ENCODE measurements around the gene SLC35B4. TPM values are rescaled to one million over a fixed set of nuclear protein-coding genes. Genes with fewer than 3 reads are reported as not detected.

Gene SLC35B4
- total RNA-seq, 1 donor from 2014 or later = 22.8 TPM

- Mint-ChIP-seq H3K4me3 (ENCODE audit: low read depth) (no peak overlapping the region), H3K4me1 (ENCODE audit: low read depth) (peaks cover 3% of the 10 kb centered on the region)
- DNase-seq (ENCODE audit: low spot score) = no peak
Observed at GRCh38 chr7:134351424-134351823, 34.7 kb upstream of the SLC35B4 start.

GRCh38 chr7:134350709-134351108 is 34.0 kb upstream of the SLC35B4 start:
- Mint-ChIP-seq H3K27me3 (ENCODE audit: low read depth) (peaks cover 1% of the 10 kb centered on the region), H3K4me1 (ENCODE audit: low read depth) (peaks cover 3% of the 10 kb centered on the region), H3K9me3 (no peaks in the 10 kb centered on the region), H3K4me3 (ENCODE audit: low read depth) (no peak overlapping the region), H3K36me3 (ENCODE audit: low read depth) (no peaks in the 10 kb centered on the region), H3K27ac (no peak overlapping the region)
- intact Hi-C loops (cut with micrococcal nuclease) = no loop called here
- no peak for DNase-seq (ENCODE audit: low spot score)

More at GRCh38 chr7:134351424-134351823, 34.7 kb upstream of the SLC35B4 start:
- Mint-ChIP-seq H3K27me3 (ENCODE audit: low read depth) (peaks cover 1% of the 10 kb centered on the region), H3K9me3 (no peaks in the 10 kb centered on the region), H3K27ac (no peak overlapping the region), H3K36me3 (ENCODE audit: low read depth) (no peaks in the 10 kb centered on the region)
- intact Hi-C loops (cut with micrococcal nuclease) = no loop called here

GRCh38 chr7:134347567-134347966 is 30.8 kb upstream of the SLC35B4 start:
- H3K9me3 Mint-ChIP-seq = no peaks in the 10 kb centered on the region
- peaks cover 9% of the 10 kb centered on the region for H3K27me3 Mint-ChIP-seq (ENCODE audit: low read depth)
- no peak overlapping the region for H3K4me3 Mint-ChIP-seq (ENCODE audit: low read depth)
- no peak for DNase-seq (ENCODE audit: low spot score)
- no peaks in the 10 kb centered on the region for H3K36me3 Mint-ChIP-seq (ENCODE audit: low read depth)
- H3K4me1 Mint-ChIP-seq (ENCODE audit: low read depth) = peaks cover 1% of the 10 kb centered on the region
- intact Hi-C loops (cut with micrococcal nuclease) = no loop called here
- H3K27ac Mint-ChIP-seq = no peak overlapping the region

DNA sequence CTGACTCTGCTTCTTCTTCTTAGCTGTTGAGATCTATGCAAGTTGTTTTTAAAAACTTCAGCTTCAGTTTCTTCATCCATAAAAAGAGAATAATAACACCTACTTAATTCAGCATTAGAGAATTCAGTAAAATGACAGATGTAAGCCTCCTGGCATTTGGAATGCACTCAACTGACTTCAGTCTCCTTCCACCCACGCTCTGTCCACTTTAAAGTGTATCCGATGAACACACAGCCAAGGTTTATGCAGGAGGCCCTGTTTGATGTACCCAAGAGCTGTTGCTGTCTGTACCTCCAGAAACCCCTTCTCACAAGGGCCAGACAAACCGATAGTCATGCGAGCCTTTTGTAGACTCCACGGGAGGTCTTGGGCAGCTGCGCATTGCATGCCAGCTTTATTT is 27.1 kb upstream of the SLC35B4 start:
- no peak for DNase-seq (ENCODE audit: low spot score)
- intact Hi-C loops (cut with micrococcal nuclease) = no loop called here
- H3K27me3 Mint-ChIP-seq (ENCODE audit: low read depth) = peaks cover 13% of the 10 kb centered on the region
- H3K4me1 Mint-ChIP-seq (ENCODE audit: low read depth) = no peaks in the 10 kb centered on the region
- H3K4me3 Mint-ChIP-seq (ENCODE audit: low read depth) = no peak overlapping the region
- no peak overlapping the region for H3K27ac Mint-ChIP-seq
- no peaks in the 10 kb centered on the region for H3K9me3 Mint-ChIP-seq
- H3K36me3 Mint-ChIP-seq (ENCODE audit: low read depth) = no peaks in the 10 kb centered on the region

DNA sequence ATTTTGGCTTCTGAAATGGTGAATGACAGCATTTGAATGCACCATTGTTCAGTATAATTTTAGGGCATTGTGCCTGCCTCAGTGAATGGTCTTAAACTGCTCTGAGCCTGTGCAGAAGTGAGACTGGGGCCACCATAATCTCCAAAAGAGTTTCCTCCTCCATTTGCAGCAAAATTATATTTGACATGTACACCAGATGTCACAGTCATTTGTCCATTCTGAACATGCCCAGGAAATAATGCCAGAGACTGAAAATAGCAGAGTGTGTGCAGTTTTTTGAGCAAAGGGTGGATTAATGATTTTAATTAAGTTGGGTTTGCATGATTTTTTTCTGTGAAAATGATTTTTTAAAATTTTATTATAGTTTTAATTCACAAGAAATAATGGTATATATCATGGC is 26.4 kb upstream of the SLC35B4 start:
- DNase-seq (ENCODE audit: low spot score) = no peak
- intact Hi-C loops (cut with micrococcal nuclease) = no loop called here
- H3K4me1 Mint-ChIP-seq (ENCODE audit: low read depth) = no peaks in the 10 kb centered on the region
- no peaks in the 10 kb centered on the region for H3K36me3 Mint-ChIP-seq (ENCODE audit: low read depth)
- H3K27me3 Mint-ChIP-seq (ENCODE audit: low read depth) = peaks cover 13% of the 10 kb centered on the region
- no peaks in the 10 kb centered on the region for H3K9me3 Mint-ChIP-seq
- H3K4me3 Mint-ChIP-seq (ENCODE audit: low read depth) = no peak overlapping the region
- no peak overlapping the region for H3K27ac Mint-ChIP-seq

DNA sequence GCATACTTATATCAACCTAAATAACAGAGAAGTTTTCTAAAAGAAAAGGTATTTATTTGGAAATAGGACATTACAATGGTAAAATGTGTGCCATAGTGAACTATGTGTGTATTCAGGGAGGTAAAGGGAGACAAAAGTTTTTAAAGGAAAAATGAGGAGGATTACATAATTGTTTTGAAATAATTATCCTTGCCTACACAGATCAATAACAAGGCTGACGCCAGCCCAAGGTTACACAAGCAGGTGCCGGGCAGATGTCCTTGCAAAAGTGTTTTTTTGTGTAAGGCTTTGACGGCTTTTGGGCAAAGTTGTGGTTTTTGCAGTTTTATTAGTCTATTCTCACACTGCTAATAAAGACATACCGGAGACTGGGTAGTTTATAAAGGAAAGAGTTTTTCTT is 22.7 kb upstream of the SLC35B4 start:
- Mint-ChIP-seq H3K9me3 (no peaks in the 10 kb centered on the region), H3K4me1 (ENCODE audit: low read depth) (no peaks in the 10 kb centered on the region), H3K36me3 (ENCODE audit: low read depth) (no peaks in the 10 kb centered on the region), H3K27me3 (ENCODE audit: low read depth) (peaks cover 7% of the 10 kb centered on the region), H3K27ac (no peak overlapping the region), H3K4me3 (ENCODE audit: low read depth) (no peak overlapping the region)
- intact Hi-C loops (cut with micrococcal nuclease) = no loop called here
- no peak for DNase-seq (ENCODE audit: low spot score)

DNA sequence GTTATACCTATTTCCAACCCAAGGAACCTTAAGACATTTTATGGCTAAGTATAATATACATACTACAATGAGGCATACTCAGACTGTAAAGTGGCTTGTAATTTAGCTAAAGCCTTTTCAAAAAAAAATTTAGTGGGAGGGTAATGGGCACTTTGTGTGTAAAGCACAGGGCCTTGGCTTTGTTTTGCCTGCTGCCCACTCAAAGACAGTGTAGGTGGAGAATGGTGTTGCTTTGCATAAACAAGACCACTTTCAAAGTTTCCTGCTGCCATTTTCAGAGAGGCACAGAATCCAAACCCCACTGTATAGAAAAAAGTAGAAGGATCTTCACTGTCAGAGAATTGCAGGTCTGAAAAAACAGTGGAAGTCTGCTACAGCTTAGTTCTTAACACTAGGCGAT is 21.2 kb upstream of the SLC35B4 start:
- Mint-ChIP-seq H3K4me1 (ENCODE audit: low read depth) (no peaks in the 10 kb centered on the region), H3K27me3 (ENCODE audit: low read depth) (peaks cover 7% of the 10 kb centered on the region), H3K4me3 (ENCODE audit: low read depth) (no peak overlapping the region), H3K36me3 (ENCODE audit: low read depth) (no peaks in the 10 kb centered on the region), H3K27ac (no peak overlapping the region), H3K9me3 (no peaks in the 10 kb centered on the region)
- intact Hi-C loops (cut with micrococcal nuclease) = no loop called here
- DNase-seq (ENCODE audit: low spot score) = no peak

DNA sequence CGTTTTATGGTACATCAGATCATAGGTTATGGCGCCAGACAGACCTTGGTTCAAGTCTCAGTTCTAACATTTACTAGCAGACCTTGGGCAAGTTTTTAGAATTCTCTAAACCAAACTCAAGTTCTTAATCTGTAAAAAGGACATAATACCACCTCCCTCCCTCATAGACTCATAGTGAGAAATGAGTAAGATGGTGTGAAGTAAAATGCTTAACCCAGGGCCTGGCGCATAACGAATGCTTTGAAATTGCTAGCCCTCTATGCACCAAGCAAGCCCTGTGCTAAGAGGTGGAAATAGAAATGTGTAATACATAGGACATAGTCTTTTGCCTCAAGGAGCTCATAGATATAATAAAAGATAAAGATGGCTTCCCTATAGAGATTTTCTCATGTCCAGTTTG is 17.7 kb upstream of the SLC35B4 start:
- intact Hi-C loops (cut with micrococcal nuclease) = no loop called here
- Mint-ChIP-seq H3K4me1 (ENCODE audit: low read depth) (no peaks in the 10 kb centered on the region), H3K27ac (no peak overlapping the region), H3K9me3 (no peaks in the 10 kb centered on the region), H3K27me3 (ENCODE audit: low read depth) (peaks cover 5% of the 10 kb centered on the region), H3K36me3 (ENCODE audit: low read depth) (no peaks in the 10 kb centered on the region), H3K4me3 (ENCODE audit: low read depth) (no peak overlapping the region)
- DNase-seq (ENCODE audit: low spot score) = no peak

DNA sequence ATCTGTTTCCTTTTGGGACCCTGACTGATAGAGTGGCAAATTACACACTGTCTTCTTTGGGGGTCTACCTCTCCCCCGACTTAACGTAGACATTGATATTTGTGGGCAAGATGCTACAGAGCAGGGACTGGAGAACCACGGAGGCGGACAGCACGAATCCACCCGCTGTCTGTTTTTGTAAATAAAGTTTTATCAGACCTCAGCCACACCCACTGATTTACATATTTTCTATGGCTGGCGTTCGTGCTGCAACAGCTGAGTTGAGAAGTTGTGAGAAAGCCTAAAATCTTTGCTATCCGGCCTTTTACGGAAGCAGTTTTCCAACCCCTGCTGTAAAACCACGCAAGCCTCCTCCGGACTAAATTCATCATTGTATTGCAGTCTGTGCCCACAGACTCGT is 17.2 kb upstream of the SLC35B4 start:
- intact Hi-C loops (cut with micrococcal nuclease) = no loop called here
- H3K27ac Mint-ChIP-seq = no peak overlapping the region
- no peaks in the 10 kb centered on the region for H3K9me3 Mint-ChIP-seq

DNA sequence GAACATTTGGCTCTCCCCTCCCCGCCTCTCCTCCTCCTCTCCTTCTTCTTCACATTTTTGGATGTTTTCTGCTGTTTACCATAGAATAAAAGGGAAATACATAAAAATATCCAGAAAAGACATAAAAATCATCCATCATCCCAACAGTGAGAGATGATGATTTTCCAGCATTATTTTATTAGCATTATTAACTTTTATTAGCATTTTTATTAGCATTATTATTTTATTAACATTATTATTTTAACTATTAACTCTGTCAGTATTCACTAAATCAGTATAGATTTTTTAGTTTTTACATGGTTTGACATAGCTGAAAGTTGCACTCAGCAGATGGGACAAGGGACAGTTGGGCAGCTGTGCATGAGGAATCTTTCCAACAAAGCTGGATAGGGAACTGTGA is 16.2 kb upstream of the SLC35B4 start:
- intact Hi-C loops (cut with micrococcal nuclease) = no loop called here
- no peak for DNase-seq (ENCODE audit: low spot score)
- peaks cover 7% of the 10 kb centered on the region for H3K27me3 Mint-ChIP-seq (ENCODE audit: low read depth)
- H3K4me1 Mint-ChIP-seq (ENCODE audit: low read depth) = peaks cover 10% of the 10 kb centered on the region
- no peaks in the 10 kb centered on the region for H3K9me3 Mint-ChIP-seq
- no peak overlapping the region for H3K27ac Mint-ChIP-seq
- H3K4me3 Mint-ChIP-seq (ENCODE audit: low read depth) = no peak overlapping the region
- no peaks in the 10 kb centered on the region for H3K36me3 Mint-ChIP-seq (ENCODE audit: low read depth)

More for the DNA sequence above, 17.2 kb upstream of the SLC35B4 start:
- peaks cover 6% of the 10 kb centered on the region for H3K27me3 Mint-ChIP-seq (ENCODE audit: low read depth)
- H3K4me3 Mint-ChIP-seq (ENCODE audit: low read depth) = no peak overlapping the region
- peaks cover 3% of the 10 kb centered on the region for H3K4me1 Mint-ChIP-seq (ENCODE audit: low read depth)
- DNase-seq (ENCODE audit: low spot score) = no peak
- no peaks in the 10 kb centered on the region for H3K36me3 Mint-ChIP-seq (ENCODE audit: low read depth)

GRCh38 chr7:134331393-134331792 is 14.7 kb upstream of the SLC35B4 start:
- Mint-ChIP-seq H3K36me3 (ENCODE audit: low read depth) (no peaks in the 10 kb centered on the region), H3K27ac (no peak overlapping the region), H3K4me3 (ENCODE audit: low read depth) (no peak overlapping the region), H3K4me1 (ENCODE audit: low read depth) (peaks cover 12% of the 10 kb centered on the region), H3K27me3 (ENCODE audit: low read depth) (peaks cover 13% of the 10 kb centered on the region), H3K9me3 (no peaks in the 10 kb centered on the region)
- intact Hi-C loops (cut with micrococcal nuclease) = no loop called here
- DNase-seq (ENCODE audit: low spot score) = no peak

GRCh38 chr7:134330974-134331373 is 14.2 kb upstream of the SLC35B4 start:
- intact Hi-C loops (cut with micrococcal nuclease) = no loop called here

DNA sequence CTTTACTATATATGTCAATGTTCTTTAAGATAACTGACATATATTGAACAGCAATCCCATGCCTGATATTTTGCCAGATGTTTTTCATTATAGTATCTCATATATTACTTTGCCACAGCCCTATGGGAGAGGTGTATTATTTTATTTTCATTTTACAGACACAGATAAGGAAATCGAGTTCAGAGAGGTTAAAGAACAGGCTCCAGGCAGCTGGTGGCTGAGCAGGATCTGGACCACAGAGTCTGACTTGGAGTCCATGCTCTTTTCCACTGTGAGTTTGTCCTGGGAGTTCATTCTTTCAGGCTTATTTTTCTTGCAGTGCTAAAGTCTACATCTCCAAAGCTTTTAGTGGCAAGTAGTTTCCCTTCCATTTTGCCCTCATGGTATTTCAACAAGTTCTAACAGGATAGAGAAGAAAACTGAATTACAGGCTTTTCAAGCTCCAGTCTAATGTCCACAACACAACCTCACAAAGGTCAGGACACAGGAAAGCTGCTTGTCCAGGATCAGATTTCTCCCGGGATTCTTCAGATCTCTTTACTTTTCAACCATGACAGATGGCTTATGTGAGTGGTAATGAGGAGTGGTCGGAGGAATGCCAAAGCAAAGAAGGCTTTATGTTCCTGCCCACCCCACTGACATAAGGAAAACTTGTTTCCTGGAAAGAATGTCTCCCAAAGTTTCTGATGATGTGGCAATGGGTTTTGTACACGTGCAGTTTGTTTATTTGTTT is 13.1 kb upstream of the SLC35B4 start:
- Mint-ChIP-seq H3K27ac (no peak overlapping the region), H3K9me3 (no peaks in the 10 kb centered on the region), H3K36me3 (ENCODE audit: low read depth) (no peaks in the 10 kb centered on the region), H3K4me3 (ENCODE audit: low read depth) (no peak overlapping the region), H3K27me3 (ENCODE audit: low read depth) (peaks cover 13% of the 10 kb centered on the region), H3K4me1 (ENCODE audit: low read depth) (peaks cover 12% of the 10 kb centered on the region)
- DNase-seq (ENCODE audit: low spot score) = no peak
- intact Hi-C loops (cut with micrococcal nuclease) = no loop called here

More at GRCh38 chr7:134330974-134331373, 14.2 kb upstream of the SLC35B4 start:
- no peak for DNase-seq (ENCODE audit: low spot score)
- peaks cover 12% of the 10 kb centered on the region for H3K4me1 Mint-ChIP-seq (ENCODE audit: low read depth)
- H3K27me3 Mint-ChIP-seq (ENCODE audit: low read depth) = peaks cover 13% of the 10 kb centered on the region
- no peak overlapping the region for H3K27ac Mint-ChIP-seq
- no peak overlapping the region for H3K4me3 Mint-ChIP-seq (ENCODE audit: low read depth)
- H3K36me3 Mint-ChIP-seq (ENCODE audit: low read depth) = no peaks in the 10 kb centered on the region
- H3K9me3 Mint-ChIP-seq = no peaks in the 10 kb centered on the region

GRCh38 chr7:134328900-134329299 is 12.2 kb upstream of the SLC35B4 start:
- DNase-seq (ENCODE audit: low spot score) = no peak
- Mint-ChIP-seq H3K36me3 (ENCODE audit: low read depth) (no peaks in the 10 kb centered on the region), H3K27ac (no peak overlapping the region), H3K4me1 (ENCODE audit: low read depth) (peaks cover 12% of the 10 kb centered on the region), H3K27me3 (ENCODE audit: low read depth) (peaks cover 13% of the 10 kb centered on the region), H3K4me3 (ENCODE audit: low read depth) (no peak overlapping the region), H3K9me3 (no peaks in the 10 kb centered on the region)
- intact Hi-C loops (cut with micrococcal nuclease) = no loop called here
